ENCODE results near the gene DBX1.

The DBX1 gene

GRCh38 chr11:20109731-20110445 lies 50.4 kb downstream of the DBX1 start:
- no peaks in the 10 kb centered on the region for H3K9me3 Mint-ChIP-seq
- H3K27ac Mint-ChIP-seq: no peak overlapping the region

More at GRCh38 chr11:20109731-20110445, 50.4 kb downstream of the DBX1 start:
- Mint-ChIP-seq H3K27me3 (ENCODE audit: low read depth) (no peaks in the 10 kb centered on the region), H3K36me3 (ENCODE audit: low read depth) (peaks cover 37% of the 10 kb centered on the region), H3K4me3 (no peak overlapping the region), H3K4me1 (no peaks in the 10 kb centered on the region)
- TF ChIP-seq, protein P1, sequence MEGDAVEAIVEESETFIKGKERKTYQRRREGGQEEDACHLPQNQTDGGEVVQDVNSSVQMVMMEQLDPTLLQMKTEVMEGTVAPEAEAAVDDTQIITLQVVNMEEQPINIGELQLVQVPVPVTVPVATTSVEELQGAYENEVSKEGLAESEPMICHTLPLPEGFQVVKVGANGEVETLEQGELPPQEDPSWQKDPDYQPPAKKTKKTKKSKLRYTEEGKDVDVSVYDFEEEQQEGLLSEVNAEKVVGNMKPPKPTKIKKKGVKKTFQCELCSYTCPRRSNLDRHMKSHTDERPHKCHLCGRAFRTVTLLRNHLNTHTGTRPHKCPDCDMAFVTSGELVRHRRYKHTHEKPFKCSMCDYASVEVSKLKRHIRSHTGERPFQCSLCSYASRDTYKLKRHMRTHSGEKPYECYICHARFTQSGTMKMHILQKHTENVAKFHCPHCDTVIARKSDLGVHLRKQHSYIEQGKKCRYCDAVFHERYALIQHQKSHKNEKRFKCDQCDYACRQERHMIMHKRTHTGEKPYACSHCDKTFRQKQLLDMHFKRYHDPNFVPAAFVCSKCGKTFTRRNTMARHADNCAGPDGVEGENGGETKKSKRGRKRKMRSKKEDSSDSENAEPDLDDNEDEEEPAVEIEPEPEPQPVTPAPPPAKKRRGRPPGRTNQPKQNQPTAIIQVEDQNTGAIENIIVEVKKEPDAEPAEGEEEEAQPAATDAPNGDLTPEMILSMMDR (IDR thresholded peaks at IDR 0.05; ENCODE audit: unreplicated experiment in 3 of 3): no peak

Data from nephron (organoid).